ENCODE measurements around the gene IFI35.

IFI35 gene

GRCh38 chr17:43014649-43015542 is 8.3 kb downstream of the IFI35 start:
- TF ChIP-seq, protein P1, sequence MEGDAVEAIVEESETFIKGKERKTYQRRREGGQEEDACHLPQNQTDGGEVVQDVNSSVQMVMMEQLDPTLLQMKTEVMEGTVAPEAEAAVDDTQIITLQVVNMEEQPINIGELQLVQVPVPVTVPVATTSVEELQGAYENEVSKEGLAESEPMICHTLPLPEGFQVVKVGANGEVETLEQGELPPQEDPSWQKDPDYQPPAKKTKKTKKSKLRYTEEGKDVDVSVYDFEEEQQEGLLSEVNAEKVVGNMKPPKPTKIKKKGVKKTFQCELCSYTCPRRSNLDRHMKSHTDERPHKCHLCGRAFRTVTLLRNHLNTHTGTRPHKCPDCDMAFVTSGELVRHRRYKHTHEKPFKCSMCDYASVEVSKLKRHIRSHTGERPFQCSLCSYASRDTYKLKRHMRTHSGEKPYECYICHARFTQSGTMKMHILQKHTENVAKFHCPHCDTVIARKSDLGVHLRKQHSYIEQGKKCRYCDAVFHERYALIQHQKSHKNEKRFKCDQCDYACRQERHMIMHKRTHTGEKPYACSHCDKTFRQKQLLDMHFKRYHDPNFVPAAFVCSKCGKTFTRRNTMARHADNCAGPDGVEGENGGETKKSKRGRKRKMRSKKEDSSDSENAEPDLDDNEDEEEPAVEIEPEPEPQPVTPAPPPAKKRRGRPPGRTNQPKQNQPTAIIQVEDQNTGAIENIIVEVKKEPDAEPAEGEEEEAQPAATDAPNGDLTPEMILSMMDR (IDR thresholded peaks at IDR 0.05; ENCODE audit: low read depth, low read length, missing control alignments) = no peak
- H3K4me3 ChIP-seq (replicated peaks; ENCODE audit: low read depth, low read length) = no peak overlapping the region
- DNase-seq (ENCODE audit: extremely low read depth, low read depth) = no peak

DNA sequence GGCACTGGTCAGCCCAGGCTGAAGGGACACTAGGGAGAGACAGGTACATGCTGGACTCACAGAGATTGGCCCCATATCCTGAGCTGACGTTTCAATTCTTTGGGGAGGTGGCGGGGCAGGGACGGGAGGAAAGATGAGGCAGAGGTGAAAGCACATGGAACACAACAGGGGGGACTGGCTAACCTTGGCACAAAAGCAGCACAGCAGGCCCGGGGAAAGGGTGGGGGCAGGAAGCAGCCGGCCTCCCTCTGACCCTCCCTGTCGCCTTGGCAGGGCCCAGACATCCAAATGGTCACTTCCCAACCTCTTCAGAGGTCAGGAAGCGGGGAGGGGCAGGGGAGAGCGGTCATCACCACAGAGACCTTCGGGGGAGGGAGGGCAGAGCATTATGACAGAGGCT is 9.0 kb downstream of the IFI35 start:
- no peak overlapping the region for H3K4me3 ChIP-seq (replicated peaks; ENCODE audit: low read depth, low read length)
- TF ChIP-seq, protein P1 (IDR thresholded peaks at IDR 0.05; ENCODE audit: low read depth, low read length, missing control alignments) = no peak
- DNase-seq (ENCODE audit: extremely low read depth, low read depth) = no peak

DNA sequence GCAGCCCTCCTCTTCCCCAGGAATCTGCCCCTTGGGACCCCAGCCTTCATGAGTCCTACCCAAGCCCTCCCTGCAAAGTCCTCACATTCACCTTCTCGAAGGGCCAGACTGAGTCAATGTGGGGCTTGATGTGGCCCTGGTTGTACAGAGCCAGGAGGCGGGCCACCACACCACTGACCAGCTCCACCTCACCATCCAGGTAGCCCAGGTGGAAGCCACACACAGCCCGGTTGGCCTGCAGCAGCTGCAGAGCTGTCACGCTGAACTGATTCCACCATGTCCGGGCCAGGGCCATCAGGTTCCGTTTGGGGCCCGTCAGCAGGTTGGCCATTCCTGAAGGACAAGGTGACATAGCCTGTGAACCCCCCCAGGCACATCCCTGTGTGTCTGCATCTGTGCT is 9.6 kb downstream of the IFI35 start:
- TF ChIP-seq, protein P1 (IDR thresholded peaks at IDR 0.05; ENCODE audit: low read depth, low read length, missing control alignments) = no peak
- no peak for DNase-seq (ENCODE audit: extremely low read depth, low read depth)
- no peak overlapping the region for H3K4me3 ChIP-seq (replicated peaks; ENCODE audit: low read depth, low read length)

GRCh38 chr17:43018008-43018853 is 11.6 kb downstream of the IFI35 start:
- no peak overlapping the region for H3K4me3 ChIP-seq (replicated peaks; ENCODE audit: low read depth, low read length)
- TF ChIP-seq, protein P1 (IDR thresholded peaks at IDR 0.05; ENCODE audit: low read depth, low read length, missing control alignments) = no peak
- no peak for DNase-seq (ENCODE audit: extremely low read depth, low read depth)

DNA sequence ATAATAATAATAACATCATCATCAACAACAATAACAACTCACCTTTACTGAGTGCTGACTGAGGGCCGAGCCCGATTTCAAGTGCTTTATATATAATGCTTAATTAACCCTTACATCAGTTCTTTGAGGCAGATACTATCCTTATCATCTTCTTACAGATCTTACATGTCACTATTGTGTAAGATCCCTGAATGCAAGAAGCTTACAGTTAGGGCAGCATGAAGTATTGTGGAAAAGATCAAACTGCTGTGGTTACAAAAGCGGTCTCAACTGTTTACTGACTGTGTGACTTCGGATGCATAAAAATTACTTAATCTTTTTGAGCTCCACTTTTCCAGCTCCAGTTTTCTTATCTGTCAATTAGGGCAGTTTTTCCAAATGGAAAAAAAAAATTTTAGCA is 12.3 kb downstream of the IFI35 start:
- TF ChIP-seq, protein P1 (IDR thresholded peaks at IDR 0.05; ENCODE audit: low read depth, low read length, missing control alignments) = no peak
- H3K4me3 ChIP-seq (replicated peaks; ENCODE audit: low read depth, low read length) = no peak overlapping the region
- DNase-seq (ENCODE audit: extremely low read depth, low read depth) = no peak

DNA sequence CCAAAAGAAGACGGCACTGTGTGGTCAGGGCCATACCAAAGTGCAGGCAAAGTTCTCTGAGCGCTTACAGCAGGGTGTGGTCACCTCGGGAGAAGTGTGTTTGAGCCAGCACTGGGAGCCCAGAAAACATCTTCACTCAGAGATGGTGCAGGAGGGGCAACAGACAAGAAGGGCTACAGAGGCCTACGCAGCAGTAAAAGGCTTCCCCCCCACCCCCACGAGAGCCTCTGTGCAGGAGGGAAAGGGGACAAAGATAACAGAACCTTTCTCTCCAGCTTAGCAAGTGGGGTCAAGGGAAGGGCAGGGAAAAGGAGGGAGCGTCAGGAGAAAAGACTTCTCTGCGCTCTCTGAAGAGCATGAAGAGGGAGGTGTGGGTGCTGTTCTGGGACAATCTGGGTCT is 12.8 kb downstream of the IFI35 start:
- H3K4me3 ChIP-seq (replicated peaks; ENCODE audit: low read depth, low read length) = no peak overlapping the region
- TF ChIP-seq, protein P1 (IDR thresholded peaks at IDR 0.05; ENCODE audit: low read depth, low read length, missing control alignments) = no peak
- no peak for DNase-seq (ENCODE audit: extremely low read depth, low read depth)
